Measurements from ENCODE around the gene TASL. TPM values are rescaled to one million over a fixed set of nuclear protein-coding genes. Genes with fewer than 3 reads are reported as not detected.

Gene TASL
- total RNA-seq, 2 donors from 2014 or later = 0.18 TPM; not detected in 1

- no peak overlapping the region for H3K27ac ChIP-seq
- H3K27me3 ChIP-seq (replicated peaks; ENCODE audit: insufficient read depth) = no peaks in the 10 kb centered on the region
- no peak overlapping the region for H3K4me3 ChIP-seq
- WGBS = 88% methylated on average over 3 of the region's 3 CpGs
- no peaks in the 10 kb centered on the region for H3K9me3 ChIP-seq
- DNase-seq (ENCODE audit: low spot score) = no peak
- intact Hi-C loops (cut with DNase I) = no loop called here
- no peaks in the 10 kb centered on the region for H3K4me1 ChIP-seq (replicated peaks)
- TF ChIP-seq POLR2A (IDR thresholded peaks at IDR 0.05) (no peak), POLR2AphosphoS5 (IDR thresholded peaks at IDR 0.05) (no peak)
- TF ChIP-seq, protein P1, sequence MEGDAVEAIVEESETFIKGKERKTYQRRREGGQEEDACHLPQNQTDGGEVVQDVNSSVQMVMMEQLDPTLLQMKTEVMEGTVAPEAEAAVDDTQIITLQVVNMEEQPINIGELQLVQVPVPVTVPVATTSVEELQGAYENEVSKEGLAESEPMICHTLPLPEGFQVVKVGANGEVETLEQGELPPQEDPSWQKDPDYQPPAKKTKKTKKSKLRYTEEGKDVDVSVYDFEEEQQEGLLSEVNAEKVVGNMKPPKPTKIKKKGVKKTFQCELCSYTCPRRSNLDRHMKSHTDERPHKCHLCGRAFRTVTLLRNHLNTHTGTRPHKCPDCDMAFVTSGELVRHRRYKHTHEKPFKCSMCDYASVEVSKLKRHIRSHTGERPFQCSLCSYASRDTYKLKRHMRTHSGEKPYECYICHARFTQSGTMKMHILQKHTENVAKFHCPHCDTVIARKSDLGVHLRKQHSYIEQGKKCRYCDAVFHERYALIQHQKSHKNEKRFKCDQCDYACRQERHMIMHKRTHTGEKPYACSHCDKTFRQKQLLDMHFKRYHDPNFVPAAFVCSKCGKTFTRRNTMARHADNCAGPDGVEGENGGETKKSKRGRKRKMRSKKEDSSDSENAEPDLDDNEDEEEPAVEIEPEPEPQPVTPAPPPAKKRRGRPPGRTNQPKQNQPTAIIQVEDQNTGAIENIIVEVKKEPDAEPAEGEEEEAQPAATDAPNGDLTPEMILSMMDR (IDR thresholded peaks at IDR 0.05) = no peak
- H3K36me3 ChIP-seq = no peaks in the 10 kb centered on the region
Observed at GRCh38 chrX:30590368-30590767, 12.8 kb upstream of the TASL start.

GRCh38 chrX:30589146-30589888, 11.8 kb upstream of the TASL start:
- no peak overlapping the region for H3K4me3 ChIP-seq
- H3K27ac ChIP-seq = no peak overlapping the region
- no peak for DNase-seq (ENCODE audit: low spot score)
- TF ChIP-seq POLR2A (IDR thresholded peaks at IDR 0.05) = no peak
- TF ChIP-seq, protein P1 (IDR thresholded peaks at IDR 0.05) = no peak
- TF ChIP-seq POLR2AphosphoS5 (IDR thresholded peaks at IDR 0.05) = no peak
- WGBS = 74% methylated on average over 5 of the region's 5 CpGs
- H3K36me3 ChIP-seq = no peaks in the 10 kb centered on the region
- no peaks in the 10 kb centered on the region for H3K4me1 ChIP-seq (replicated peaks)
- H3K9me3 ChIP-seq = no peaks in the 10 kb centered on the region
- intact Hi-C loops (cut with DNase I) = no loop called here
- no peaks in the 10 kb centered on the region for H3K27me3 ChIP-seq (replicated peaks; ENCODE audit: insufficient read depth)

DNA sequence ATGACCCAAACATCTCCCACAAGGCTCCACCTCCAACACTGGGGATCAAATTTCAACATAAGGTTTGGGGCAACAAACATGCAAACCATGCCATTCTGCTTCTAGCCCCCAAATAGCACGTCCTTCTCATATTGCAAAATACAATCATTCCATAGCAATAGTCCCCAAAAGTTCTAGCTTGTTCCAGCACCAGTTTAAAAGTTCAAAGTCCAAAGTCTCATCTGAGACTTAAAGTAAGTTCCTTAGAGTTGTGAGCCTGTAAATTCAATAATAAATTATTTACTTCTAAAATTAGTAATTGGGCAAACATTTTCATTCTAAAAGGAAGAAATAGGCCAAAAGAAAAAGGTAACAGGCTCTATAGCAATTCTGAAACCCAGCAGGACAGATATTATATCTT, 8.9 kb upstream of the TASL start:
- intact Hi-C loops (cut with DNase I) = no loop called here

GRCh38 chrX:30582664-30583063, 5.1 kb upstream of the TASL start:
- Histone ChIP-seq H3K4me1 (replicated peaks) (no peaks in the 10 kb centered on the region), H3K9me3 (no peaks in the 10 kb centered on the region), H3K27me3 (replicated peaks; ENCODE audit: insufficient read depth) (no peaks in the 10 kb centered on the region), H3K27ac (no peak overlapping the region), H3K36me3 (no peaks in the 10 kb centered on the region), H3K4me3 (no peak overlapping the region)
- intact Hi-C loops (cut with DNase I) = no loop called here
- no peak for TF ChIP-seq POLR2A (IDR thresholded peaks at IDR 0.05)
- TF ChIP-seq POLR2AphosphoS5 (IDR thresholded peaks at IDR 0.05) = no peak
- no peak for DNase-seq (ENCODE audit: low spot score)
- 80% methylated on average over 6 of the region's 6 CpGs for WGBS

More for the DNA sequence above, 8.9 kb upstream of the TASL start:
- WGBS = 85% methylated on average over 1 of the region's 1 CpG
- Histone ChIP-seq H3K9me3 (no peaks in the 10 kb centered on the region), H3K4me1 (replicated peaks) (no peaks in the 10 kb centered on the region), H3K36me3 (no peaks in the 10 kb centered on the region), H3K27me3 (replicated peaks; ENCODE audit: insufficient read depth) (no peaks in the 10 kb centered on the region), H3K27ac (no peak overlapping the region), H3K4me3 (no peak overlapping the region)
- DNase-seq (ENCODE audit: low spot score) = no peak
- TF ChIP-seq POLR2A (IDR thresholded peaks at IDR 0.05) = no peak
- no peak for TF ChIP-seq POLR2AphosphoS5 (IDR thresholded peaks at IDR 0.05)

GRCh38 chrX:30580641-30581040, 3.1 kb upstream of the TASL start:
- Histone ChIP-seq H3K27ac (no peak overlapping the region), H3K36me3 (no peaks in the 10 kb centered on the region), H3K4me1 (replicated peaks) (no peaks in the 10 kb centered on the region), H3K9me3 (no peaks in the 10 kb centered on the region), H3K27me3 (replicated peaks; ENCODE audit: insufficient read depth) (no peaks in the 10 kb centered on the region), H3K4me3 (no peak overlapping the region)
- TF ChIP-seq, protein P1 (IDR thresholded peaks at IDR 0.05) = no peak
- no peak for TF ChIP-seq POLR2A (IDR thresholded peaks at IDR 0.05)
- TF ChIP-seq POLR2AphosphoS5 (IDR thresholded peaks at IDR 0.05) = no peak
- no peak for DNase-seq (ENCODE audit: low spot score)
- intact Hi-C loops (cut with DNase I) = no loop called here
- WGBS = 100% methylated on average over 2 of the region's 2 CpGs

GRCh38 chrX:30576881-30577280, 685 bp downstream of the TASL start:
- Histone ChIP-seq H3K27ac (no peak overlapping the region), H3K36me3 (no peaks in the 10 kb centered on the region), H3K4me3 (no peak overlapping the region), H3K4me1 (replicated peaks) (no peaks in the 10 kb centered on the region), H3K27me3 (replicated peaks; ENCODE audit: insufficient read depth) (no peaks in the 10 kb centered on the region), H3K9me3 (no peaks in the 10 kb centered on the region)
- intact Hi-C loops (cut with DNase I) = no loop called here
- 82% methylated on average over 8 of the region's 8 CpGs for WGBS
- DNase-seq (ENCODE audit: low spot score) = no peak
- TF ChIP-seq, protein P1 (IDR thresholded peaks at IDR 0.05) = no peak
- TF ChIP-seq POLR2A (IDR thresholded peaks at IDR 0.05) = no peak

All from prostate gland (tissue), 2 donors.